ENCODE results near the gene GFER.
"Not testable (repeated sequence)": the region's sequence is repeated elsewhere in the genome, so short reads cannot be mapped to it uniquely, and the experiment has no call there.

GFER gene

DNA sequence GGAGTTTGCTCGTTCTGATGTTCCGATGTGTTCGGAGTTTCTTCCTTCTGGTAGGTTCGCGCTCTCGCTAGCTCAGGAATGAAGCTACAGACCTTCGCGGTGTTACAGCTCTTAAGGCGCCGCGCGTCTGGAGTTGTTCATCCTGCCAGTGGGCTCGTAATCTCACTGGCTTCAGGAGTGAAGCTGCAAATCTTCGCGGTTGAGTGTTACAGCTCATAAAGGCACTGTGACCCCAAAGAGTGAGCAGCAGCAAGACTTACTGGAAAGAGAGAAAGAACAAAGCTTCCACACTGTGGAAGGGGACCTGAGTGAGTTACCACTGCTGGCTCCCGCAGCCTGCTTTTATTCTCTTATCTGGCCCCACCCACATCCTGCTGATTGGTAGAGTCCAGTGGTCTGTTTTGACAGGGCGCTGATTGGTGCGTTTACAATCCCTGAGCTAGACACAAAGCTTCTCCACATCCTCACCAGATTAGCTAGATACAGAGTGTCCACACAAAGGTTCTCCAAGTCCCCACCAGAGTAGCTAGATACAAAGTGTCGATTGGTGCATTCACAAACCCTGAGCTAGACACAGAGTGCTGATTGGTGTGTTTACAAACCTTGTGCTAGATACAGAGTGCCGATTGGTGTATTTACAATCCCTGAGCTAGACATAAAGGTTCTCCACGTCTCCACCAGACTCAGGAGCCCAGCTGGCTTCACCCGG, 26.4 kb upstream of the GFER start:
- DNase-seq (ENCODE audit: low read depth in 3 of 3), result not testable (repeated sequence)

DNA sequence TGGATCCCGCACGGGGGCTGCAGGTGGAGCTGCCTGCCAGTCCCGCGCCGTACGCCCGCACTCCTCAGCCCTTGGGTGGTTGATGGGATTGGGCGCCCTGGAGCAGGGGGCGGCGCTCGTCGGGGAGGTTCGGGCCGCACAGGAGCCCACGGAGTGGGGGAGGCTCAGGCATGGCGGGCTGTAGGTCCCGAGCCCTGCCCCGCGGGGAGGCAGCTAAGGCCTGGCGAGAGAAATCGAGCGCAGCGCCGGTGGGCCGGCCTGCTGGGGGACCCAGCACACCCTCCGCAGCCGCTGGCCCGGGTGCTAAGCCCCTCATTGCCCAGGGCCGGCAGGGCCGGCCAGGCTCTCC, 25.9 kb upstream of the GFER start:
- not testable (repeated sequence) for DNase-seq (ENCODE audit: low read depth in 3 of 3)

DNA sequence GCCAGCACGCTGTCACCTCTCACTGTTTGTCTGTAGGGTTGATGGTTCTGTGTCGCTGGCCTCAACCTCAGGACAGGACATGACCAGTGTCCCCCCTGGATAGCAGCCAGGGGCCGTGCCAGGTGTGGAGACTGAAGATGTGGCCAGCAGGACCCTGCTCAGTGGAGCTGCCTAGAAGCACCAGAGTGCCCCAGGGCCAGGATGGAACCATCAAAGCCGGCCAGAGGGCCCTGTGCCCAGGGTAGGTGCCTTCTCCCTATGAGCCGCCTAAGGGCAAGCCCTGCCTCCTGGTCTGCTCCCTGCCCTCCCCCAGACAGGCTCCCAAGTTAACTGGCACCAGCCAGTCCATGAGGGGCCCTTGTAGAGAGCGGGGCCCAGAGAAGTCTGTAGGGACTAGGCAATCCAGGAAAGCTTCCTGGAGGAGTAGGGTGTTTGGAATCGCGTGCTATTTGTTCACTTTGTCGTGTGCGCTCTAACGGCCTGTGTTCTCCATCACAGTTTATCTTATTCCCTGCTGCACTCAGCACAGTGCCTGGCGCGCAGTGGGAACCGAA, 25.2 kb upstream of the GFER start:
- no peak for DNase-seq (ENCODE audit: low read depth in 3 of 3)

DNA sequence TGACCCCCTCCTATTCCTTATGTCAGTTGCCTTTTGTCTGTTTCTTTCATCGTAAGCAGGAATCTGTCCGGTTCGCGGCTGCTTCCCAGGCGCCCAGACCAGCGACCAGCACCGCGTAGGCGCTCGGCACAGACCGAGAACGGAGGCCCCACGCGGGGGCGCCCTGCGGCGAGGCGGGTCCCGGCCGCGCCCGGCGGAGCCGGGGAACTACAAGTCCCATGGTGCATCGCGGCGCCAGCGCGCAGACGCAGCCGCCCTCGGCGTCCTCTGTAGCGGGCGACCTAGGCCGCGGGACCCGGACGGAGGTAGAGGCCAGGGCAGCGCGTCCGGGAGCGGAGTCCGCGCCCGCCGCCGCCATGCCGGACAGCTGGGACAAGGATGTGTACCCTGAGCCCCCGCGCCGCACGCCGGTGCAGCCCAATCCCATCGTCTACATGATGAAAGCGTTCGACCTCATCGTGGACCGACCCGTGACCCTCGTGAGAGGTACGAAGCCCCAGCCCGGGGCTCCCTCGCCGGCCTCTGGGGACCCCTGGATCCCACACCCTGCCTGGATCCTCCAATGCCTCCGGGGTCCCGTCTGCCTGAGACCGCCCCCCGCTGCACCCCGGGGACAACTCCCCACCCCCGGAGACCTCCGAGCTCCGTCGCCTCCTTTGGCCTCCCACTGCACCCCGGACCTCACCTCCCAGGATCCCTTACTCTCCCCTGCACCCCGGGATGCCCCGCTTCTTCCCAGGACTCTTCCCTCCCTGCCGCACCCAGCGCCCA, 24.5 kb upstream of the GFER start, which contains the start of gene NDUFB10:
TSS of gene NDUFB10 (plus strand) at position 270 of the 771 bp plus-strand sequence. CDS start at position 357, 87 bp downstream.
- peak; percentile 82 to 91 (median 83) for DNase-seq (ENCODE audit: low read depth in 3 of 3)

DNA sequence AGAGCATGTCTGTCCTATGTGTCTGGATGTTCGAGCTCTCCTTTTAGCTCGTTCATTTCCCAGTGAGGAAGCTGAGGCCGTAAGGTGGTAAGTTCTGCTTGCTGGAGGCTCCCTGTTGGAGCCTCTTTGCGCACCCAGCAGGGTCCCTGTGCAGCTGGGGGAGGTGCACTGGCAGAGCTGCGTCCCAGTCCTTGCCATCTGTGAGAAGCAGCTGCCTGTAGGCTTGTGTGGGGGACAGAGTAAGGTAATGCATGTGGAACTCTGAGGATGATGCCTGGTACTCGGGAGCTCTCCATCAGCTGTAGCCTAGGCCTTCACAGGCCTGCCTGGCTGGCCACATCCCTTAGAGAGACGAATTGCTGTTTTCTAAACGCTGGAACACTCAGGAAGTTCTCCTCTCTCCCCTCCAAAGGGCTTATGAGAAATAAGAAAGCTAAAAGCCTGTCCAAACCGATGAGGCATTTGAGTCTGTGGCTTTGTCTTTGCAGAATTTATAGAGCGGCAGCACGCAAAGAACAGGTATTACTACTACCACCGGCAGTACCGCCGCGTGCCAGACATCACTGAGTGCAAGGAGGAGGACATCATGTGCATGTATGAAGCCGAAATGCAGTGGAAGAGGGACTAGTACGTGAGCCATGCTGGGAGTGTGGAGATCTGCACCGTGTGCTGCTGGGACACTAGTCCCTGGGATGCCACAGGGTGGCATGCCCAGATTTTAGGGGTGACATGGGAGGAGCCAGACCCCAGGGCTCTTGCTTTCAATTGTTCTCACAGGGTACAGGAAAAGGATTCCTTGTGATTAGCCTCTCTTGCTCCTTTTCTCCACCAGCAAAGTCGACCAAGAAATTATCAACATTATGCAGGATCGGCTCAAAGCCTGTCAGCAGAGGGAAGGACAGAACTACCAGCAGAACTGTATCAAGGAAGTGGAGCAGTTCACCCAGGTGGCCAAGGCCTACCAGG, 23.0 kb upstream of the GFER start:
- DNase-seq (ENCODE audit: low read depth in 3 of 3), result no peak

DNA sequence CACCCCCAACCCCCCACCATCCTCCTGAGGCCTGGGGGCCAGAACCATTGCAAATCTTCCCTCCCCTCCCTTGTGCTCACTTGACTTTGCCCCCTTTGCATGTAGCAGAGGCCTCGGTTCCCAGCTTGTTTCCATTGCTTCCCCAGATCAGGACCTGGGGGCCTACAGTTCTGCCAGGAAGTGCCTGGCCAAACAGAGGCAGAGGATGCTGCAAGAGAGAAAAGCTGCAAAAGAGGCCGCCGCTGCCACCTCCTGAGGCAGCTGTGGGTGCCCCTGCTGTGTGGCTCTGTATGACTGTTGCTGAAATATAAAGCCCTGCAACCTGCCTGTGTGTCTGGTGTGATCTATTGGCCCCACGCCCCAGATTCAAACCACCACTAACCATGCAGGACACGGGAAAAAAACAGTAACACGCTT, 22.3 kb upstream of the GFER start:
- DNase-seq (ENCODE audit: low read depth in 3 of 3), result no peak

DNA sequence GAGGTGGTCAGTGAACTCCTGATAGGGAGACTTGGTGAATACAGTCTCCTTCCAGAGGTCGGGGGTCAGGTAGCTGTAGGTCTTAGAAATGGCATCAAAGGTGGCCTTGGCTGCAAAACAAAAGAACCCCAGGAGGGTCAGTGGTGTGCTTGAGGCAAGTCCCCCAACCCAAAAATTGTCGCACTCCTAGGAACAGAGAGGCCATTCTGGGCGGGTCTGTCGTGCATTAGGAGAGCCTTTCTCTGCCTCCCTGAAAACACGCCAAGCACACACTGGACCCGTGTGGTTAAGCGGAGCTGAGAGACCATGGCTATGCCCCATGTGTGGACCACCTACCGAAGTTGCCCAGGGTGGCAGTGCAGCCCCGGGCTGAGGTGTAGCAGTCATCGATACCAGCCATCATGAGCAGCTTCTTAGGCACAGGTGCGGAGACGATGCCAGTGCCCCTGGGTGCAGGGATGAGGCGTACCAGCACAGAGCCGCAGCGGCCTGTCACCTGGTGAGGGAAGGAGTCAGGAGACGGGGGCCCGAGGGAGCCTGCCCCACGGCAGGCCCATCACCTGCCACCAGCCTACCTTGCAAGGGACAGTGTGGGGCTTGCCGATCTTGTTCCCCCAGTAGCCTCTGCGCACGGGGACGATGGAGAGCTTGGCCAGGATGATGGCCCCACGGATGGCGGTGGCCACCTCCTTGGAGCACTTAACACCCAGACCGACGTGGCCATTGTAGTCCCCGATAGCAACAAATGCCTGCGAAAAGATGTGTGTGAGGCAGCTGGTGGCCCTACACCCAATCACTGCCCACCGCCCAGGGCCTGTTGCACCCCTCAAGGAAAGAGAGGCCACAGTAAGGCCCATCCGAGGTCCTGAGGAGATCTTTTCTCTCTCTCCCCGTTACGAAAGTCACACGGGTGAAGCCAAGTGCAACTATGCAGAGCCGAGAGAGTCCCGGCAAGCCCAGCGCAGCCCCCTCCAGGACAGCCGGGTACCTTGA, 21.5 kb upstream of the GFER start:
- not testable (repeated sequence) for DNase-seq (ENCODE audit: low read depth in 3 of 3)

DNA sequence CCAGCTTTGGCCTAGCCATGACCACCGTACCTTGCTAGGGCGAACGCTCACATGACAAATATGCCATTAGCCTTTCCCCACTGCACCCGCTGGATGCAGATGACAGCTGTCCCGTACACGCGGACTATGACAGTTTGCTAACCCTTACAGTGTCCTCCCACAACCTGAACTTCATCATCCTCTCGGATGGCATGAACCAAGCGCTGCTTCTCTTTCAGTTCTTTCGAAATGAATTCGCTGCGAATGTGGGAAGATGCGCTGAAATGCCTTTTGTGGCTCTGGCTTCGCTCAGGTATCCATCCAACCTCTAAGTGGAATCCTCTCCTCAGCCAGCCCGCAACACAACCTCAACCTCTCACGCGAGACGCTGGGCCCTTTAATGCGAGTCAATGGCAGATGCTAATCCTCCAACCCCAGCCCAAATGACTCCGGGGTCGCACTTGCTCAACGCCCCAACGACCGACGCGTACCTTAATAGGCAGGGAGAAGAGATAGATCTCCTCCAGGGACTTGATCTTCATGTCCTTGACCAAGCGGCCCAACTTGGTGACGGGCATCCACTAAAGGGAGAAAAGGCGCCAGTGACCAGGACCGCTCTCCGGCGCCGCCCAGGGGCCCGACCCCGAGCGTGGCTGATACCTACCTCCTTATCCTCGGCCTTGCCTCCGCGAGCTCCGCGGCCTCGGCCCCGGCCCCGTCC, 20.0 kb upstream of the GFER start:
- DNase-seq (ENCODE audit: low read depth in 3 of 3), result no peak

DNA sequence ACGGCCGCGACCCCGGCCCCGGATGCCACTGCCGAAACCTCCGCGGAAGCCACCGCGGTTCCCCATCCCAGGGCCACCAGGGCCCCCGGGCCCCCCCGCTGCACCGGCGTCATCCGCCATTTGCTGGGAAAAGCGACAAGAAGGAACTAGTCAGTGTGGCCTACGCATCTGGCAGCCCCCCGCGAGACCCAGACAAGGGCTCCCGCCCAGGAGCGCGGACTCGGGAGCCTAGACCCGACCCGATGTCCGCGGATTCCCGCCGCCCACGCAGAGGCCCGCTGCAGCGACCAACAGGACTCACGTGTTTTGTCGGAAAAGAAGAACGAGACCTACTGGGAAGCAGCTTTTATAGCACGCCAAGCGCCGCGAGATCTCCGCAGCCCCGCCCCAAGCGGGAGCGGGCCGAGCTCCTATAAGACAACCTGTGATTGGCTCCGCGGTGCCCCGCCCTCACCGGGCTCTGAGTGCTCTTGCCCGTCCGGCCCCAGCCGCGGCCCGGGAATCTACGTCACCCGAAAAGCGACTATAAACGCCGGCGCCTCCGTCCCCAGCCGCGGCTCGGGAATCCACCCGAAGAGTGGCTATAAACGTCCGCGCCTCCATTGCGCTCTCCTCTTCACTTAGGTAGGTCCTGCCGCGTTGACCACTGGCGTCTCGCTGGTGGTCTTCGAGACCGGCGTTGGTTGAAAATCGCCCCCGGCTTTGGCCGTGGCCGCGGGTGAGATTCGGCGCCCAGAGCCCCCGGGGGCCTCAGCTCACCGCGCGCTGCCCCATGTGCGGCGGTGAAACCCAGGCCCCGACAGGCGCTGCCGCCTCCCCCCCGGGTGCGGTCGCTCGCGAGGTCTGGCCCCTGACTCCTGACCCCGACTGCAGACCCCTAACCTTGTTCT, 19.2 kb upstream of the GFER start, which contains the start of gene RPS2:
TSS of gene RPS2 (minus strand) at position 321 of the 890 bp plus-strand sequence. CDS start at position 120, 201 bp downstream.
- DNase-seq (ENCODE audit: low read depth in 3 of 3), result peak; percentile 95 to 98 (median 95)

DNA sequence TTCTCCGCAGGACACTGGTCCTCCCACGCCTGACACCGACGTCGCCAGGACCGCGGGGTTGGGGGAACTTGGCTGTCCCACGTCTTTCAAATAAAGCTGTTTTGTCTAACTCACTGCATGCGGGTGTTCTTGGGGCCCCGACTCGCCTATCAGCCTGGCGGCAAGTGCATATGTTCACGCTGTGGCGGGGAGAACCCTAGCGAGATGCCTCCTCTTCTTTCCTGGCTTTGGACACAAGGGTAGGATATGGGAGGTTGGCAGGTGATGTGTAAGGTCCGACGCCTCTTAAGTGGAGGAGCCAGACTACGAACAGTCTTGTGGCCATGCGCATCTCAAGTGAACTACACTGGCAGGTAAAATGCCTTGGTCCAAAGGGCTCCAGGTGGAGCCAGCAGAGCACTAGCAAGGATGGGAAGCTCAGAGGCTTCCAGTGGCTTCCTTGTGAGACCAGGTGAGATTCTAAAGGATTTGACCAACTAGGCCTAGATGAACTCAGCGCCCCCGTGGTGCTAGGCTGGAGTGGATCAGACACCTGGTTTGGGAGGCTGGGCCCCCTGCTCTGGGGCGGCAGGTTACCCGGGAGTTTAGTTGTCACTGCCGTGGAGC, 18.5 kb upstream of the GFER start:
- DNase-seq (ENCODE audit: low read depth in 3 of 3), result no peak

DNA sequence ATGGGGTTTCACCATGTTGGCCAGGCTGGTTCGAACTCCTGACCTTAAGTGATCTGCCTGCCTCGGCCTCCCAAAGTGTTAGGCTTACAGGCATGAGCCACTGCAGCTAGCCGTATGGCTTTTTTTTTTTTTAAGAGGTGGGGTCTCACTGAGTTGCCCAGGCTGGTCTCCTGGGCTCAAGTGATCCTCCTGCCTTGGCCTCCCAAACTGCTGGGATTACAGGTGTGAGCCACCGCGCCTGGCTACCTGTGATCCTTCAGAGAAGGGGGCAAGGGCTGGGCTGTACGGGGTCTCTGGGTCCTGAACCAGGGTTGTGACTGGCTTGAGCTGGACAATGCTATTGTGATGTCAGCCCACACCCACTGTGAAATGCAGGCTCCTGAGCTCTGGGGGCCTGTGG, 17.5 kb upstream of the GFER start, which contains the start of gene RNF151:
TSS of gene RNF151 (plus strand) at position 397 of the 400 bp plus-strand sequence. CDS start 26 bp downstream, outside the sequence.
- no peak for DNase-seq (ENCODE audit: low read depth in 3 of 3)

DNA sequence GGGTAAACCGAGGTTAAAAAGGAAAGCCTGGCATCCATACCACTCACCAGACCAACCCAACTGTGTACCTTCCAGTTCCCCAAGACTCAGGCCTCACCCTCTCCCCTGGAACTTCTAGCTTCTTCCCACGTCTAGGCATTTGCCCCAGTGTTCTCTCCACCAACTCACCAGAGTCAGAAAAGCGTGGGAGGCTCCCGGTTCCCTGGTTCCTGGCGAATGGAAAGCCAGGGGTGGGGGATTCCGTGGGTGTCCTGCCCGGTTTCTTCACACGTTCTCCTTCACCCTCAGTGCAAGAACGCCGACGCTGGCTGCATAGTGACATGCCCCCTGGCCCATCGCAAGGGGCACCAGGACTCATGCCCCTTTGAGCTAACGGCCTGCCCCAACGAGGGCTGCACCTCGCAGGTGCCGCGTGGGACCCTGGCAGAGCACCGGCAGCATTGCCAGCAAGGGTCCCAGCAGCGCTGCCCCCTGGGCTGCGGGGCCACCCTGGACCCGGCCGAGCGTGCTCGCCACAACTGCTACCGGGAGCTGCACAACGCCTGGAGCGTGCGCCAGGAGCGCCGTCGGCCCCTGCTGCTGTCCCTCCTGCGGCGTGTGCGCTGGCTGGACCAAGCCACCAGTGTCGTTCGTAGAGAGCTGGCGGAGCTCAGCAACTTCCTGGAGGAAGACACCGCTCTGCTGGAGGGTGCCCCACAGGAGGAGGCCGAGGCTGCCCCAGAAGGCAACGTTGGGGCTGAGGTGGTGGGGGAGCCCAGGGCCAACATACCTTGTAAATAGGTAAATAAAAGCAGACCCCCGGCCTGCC, 15.6 kb upstream of the GFER start:
- DNase-seq (ENCODE audit: low read depth in 3 of 3), result no peak

DNA sequence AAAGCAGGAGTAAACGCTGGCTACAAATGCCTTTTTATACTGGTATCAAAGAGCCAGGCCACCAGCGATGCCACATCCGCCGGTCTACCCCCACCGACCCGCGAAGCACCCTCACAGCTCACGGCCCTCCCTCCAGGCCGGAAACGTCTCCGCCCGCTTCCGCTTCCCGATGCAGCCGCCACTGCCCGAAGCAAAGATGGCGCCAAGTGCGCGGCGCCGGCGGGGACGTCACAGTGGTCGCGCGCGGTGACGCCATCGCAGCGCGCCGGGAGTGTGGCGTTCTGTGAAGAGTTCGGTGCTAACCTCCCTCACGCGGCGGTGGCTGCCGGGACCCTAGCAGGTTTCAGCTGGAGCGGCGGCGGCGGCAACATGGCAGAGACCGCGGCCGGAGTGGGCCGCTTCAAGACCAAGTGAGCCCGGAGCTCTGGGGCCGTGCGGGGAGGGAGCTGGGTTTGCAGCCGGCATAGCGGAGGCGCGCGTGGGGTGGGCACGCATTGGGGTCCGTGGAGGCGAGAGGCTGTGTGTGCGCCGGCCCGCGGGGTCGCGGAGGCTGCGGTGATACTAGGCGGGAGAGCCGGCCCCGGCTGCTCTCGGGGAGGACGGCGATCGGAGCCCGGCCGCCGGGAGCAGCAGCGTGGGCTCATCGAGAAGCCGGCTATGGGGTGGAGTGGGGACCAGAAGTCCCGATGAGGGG, 12.1 kb upstream of the GFER start, which contains the start of gene TBL3:
TSS of gene TBL3 (plus strand) at position 258 of the 694 bp plus-strand sequence. CDS start at position 370, 112 bp downstream.
- DNase-seq (ENCODE audit: low read depth in 3 of 3), result peak; percentile 91 to 93 (median 92)

DNA sequence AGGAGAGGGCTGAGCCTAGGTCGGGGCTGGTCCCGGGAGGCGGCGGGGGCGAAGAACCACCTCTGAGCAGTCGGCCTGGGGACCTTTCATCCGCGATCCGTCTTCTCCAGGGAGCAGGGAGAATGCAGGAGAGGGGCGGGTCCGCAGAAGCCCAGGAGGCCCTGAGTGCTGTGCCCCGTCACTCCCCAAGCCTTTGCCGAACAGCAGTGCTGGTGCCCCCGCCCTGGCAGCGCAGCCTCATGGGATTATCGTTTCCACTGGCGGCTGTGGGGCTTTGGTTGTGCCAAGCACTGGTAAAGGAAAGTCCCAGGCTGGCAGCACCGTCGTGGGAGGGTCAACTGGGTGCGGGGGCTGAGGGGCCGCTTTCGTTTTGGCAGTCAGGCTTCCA, 11.5 kb upstream of the GFER start:
- DNase-seq (ENCODE audit: low read depth in 3 of 3), result no peak

DNA sequence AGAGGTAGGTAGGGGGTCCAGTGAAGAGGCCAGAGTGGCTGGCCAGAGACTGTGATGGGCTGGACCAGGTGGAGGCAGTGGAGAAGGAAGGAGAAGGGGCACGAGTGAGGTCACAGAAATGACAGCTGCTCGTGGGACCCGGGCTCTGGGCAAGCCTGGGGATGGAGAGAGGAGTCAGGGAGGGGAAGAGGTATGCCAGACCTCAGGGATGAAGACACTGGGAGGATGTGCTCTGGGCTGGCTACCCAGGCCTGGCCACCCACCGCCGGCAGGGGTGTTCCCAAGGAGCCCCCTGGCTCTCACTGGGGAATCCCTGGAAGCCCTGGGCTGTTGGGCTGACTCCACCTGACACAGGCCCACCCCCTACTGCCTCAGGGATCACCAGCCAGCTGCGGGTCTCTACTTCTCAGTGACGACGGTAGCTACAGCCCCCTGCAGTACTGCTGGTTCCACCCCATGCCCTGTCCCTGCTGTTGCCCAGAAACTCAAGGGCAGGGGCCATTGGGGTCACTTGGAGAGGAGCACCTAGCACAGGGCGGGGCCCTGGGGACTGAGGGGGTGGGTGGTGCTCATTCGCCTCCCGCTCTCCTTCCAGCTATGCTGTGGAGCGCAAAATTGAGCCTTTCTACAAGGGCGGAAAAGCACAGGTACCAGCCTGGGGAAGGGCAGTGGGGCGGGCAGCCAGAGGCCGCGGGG, 10.4 kb upstream of the GFER start:
- DNase-seq (ENCODE audit: low read depth in 3 of 3), result no peak
